Raji (cell line): ENCODE measurements around the gene XPA.

ENCODE experiments used
- POLR2A ChIP-seq: IDR thresholded peaks from 2 replicates; pipeline ENCODE4 v1.6.1; 2011; ENCODE audit warnings: low read depth, low read length, control low read depth; ENCODE audit not compliant: insufficient read depth

Gene XPA

DNA sequence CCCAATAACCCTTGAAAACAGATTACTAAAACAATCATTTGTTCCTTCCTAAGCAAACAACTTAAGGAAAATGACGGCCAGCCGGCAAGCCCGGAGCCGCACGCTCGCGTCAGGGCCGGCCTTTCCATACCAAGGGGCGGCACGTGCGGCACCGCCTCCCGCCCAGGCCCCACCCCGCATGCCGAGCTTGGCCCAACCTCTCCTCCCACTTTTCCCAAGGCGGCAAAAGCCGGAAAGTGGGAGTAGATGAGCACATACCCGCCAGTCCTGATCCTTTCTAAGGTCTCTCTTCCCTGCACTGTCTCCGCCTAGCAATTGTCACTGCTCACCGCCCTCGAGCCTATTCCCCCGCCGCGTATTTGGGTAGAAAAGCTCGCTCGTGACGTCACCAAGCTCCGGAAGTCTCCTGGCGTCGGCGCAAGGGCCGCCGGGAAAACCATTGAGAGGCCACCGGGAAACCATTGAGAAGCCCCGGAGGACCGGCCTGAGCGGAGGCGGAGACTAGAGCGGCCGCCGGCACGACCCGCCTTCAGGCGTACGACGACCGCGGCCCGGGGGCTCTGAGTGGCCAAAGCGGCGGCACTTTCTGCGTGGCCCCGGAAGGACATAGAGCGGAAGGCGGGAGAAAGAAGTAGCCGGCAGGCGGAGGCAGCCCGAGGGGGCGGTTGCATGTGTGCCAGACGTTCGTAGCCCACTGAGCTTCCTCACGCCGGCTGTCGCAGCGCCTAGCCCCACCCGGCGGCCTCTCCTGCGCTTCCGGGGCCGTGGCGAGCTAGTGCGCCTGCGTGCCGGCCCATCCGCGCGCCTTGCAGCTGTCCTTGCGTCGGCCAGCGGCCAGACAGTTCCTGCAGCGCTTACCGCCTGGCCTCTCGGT lies 63.9 kb downstream of the XPA start, which contains the start of the genes NCBP1 and TSTD2:
Gene NCBP1, plus strand, starts transcription at position 837 of the 874 bp plus-strand sequence. CDS start 61 bp downstream, outside the sequence.
Gene TSTD2, minus strand, starts transcription at position 384 of the 874 bp plus-strand sequence. CDS start 5,806 bp downstream, outside the sequence.
- TF ChIP-seq POLR2A: peak; percentile 89

DNA sequence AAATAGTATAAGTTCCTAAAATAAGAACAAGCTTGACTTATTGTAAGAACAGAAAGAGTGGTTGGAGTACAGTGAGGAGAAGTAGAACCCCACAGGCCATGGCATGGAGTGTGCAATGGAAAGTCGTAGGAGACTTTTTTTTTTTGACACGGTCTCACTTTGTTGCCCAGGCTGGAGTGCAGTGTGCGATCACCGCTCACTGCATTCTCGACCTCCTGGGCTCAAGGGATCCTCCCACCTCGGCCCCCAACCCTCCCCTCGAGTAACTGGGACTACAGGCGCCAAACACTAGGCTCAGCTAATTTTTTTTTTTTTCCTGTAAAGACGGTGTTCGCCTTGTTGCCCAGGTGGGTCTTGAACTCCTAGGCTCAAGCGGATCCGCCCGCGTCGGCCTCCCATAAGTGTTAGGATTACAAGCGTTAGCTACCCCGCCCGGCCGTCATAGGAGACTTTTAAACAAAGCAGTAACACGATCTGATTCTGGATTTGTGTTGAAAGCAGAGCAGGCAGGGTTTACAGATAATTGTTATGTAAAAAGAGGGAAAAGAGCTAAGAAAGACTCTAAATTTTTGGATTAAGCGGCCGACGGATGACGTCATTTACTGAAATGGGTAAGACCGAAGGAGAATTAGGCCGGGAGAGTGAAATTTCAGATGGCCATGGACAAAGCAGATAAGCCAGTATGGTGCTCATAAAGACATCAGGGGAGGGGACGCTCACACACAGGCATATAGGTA lies 64.7 kb downstream of the XPA start:
- TF ChIP-seq POLR2A: no peak

DNA sequence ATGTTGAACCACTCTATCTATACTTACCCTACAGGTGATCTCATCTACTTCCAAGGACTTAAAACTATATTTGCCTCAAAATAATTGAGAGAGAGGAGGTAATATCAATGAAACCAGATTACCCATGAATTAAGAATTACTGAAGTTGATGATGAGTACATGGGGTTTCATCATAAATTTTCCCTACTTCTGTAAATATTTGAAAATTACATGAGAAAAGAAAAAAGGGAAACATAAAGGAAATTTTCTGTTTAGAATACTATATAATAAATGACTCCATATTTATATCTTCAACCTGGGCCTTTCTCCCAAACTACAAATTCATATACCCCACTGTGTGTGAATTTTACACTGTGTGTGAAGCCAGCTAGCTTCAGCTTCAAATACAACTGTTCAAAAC lies 66.5 kb downstream of the XPA start:
- TF ChIP-seq POLR2A: no peak

DNA sequence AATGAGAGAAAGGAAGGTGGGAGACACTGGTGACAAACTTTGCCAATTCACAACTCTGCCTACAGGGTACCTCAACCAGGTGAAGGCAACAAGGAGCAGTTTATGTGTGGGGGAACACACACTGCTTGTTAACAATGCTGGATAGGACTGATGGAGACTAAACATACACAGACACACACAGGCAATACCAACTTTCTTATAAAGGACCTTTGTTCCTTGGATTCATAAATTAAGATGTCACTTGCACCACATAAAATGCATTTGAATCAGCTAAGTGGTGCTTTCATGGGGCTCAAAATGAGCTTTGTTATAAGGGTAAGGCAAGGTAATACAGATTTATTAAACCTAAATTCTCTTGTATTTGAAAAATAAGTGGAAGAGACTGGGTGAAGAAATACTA lies 68.0 kb downstream of the XPA start:
- TF ChIP-seq POLR2A: no peak

DNA sequence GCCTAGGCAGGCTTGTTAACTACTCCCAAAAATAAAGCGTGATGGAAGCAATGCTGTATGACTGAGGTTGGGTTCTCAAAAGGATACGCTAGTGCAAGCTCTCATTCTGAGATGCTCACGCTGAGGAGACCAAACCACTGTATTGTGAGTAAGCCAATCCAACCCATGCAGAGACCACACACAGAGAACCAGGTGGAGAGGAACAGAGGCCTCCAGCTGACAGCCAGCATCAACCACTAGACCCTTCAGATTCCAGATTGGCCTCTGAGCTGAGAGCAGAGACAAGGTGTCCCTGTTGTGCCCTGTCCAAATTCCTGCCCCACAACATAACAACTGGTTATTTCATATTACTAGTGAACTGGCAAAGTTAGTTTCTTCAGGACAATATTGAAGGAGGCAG lies 68.5 kb downstream of the XPA start:
- TF ChIP-seq POLR2A: no peak

DNA sequence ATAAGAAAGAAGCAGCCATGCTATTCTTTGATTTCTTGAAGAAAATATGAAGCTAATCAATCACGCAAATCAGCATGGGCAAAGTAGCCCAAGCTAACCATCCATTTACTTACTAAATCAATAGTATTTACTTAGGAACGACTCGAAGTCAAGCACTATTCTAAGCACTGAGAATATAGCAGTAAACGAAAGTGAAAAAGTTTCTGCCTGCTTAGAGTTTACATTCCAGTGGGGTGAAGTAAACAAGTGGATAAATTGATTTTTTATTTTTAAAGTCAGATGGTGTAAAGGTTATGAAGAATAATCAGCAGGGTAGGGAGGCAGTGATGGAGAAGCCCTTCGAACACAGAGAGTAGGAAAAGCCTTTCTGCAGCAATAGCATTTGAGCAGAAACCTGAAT lies 69.5 kb downstream of the XPA start:
- TF ChIP-seq POLR2A: no peak

DNA sequence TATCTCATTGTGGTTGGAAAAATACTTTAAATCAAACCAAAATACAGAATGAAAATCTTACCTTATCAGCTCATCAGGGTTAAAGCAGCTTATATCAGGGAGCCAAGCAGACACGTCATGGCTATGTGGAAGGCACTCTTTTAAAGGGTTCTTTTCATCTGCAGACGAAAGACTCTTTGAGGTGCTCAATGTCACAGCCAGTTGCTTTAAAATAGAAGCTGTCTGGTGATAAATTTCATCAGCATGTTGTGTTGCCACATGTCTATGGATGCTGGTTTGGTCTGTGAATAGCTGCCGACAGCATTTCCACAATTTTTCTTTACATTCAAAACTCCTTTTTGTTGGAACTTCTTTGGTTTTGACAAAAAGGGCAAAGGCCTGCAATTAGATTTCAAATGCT lies 71.5 kb downstream of the XPA start:
- no peak for TF ChIP-seq POLR2A
